Astrocyte of the hippocampus (primary cell): ENCODE data around the gene MBIP.

Source experiments
- DNase-seq: peaks from one replicate; pipeline ENCODE4 v3.0.0; 2011; ENCODE audit warnings: low read depth, low spot score

The MBIP gene

DNA sequence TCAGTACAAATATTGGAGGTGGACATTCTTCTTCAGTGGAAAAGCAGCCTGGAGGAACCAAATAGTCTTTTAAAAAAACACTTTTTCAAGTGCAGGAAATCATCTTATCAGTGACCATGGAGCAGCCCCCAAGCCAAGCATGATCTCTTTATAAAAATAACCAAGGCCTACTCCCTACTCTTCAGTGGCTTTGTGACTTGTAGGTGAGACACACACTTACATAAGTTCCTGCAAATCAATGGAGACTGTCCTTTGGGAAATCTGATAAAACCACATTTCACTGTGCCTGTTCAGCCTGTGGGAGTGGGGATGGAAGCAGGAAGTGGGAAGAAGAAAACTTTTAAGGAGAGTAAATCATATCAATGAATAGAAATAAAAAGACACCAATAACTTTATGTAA lies 56.3 kb downstream of the MBIP start:
- no peak for DNase-seq

- DNase-seq = no peak
These were observed 59.3 kb downstream of the MBIP start for GRCh38 chr14:36260970-36261640.

DNA sequence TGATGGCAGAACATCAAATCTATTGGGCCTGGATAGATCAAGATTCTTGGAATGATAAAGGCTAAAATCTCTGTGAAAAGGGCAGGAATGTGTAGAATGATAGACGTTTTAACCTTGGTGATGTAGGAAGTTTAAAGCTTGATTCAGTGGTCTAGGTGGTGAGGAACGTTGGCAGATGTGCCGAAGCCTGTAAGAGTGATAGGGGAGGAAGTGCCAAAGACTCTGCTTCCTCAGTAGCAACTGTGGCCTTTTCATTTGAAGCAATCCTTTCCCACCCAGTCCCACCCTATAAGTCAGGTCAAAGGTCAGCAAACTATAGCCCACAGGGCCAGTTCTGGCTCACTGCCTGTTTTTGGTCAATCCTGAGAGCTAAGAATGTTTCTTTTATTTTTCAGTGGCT lies 62.2 kb downstream of the MBIP start:
- no peak for DNase-seq

DNA sequence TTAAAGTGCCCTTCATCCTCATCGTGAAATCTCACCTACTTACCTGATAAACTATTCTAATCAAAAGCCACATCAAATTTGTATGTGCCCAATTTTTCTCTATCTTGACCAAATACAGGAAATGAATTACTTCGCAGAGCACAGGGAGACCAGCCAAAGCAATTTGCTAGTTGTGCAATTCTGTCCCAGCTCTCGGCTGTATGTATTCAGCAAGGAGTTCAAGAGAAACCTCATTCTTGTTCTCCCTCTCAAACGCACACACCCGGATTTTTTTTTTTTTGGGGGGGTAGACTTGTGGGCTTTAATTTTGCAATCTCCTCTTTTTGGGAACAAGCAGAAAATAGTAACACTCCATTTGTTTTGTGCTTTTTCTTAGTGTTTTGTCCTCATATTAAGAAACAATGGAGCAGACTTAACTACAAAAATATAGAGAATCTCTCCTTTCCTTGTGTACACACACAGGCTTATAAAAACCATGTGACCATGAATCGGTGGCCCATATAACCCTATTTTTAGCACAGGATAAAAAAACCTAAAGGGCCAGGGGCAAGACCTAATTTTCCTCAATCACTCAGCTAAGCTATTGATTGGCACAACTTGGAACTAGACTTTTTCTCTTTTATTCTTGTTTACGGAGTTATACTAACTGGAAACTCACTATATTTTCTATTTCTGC lies 64.2 kb downstream of the MBIP start:
- DNase-seq = no peak

DNA sequence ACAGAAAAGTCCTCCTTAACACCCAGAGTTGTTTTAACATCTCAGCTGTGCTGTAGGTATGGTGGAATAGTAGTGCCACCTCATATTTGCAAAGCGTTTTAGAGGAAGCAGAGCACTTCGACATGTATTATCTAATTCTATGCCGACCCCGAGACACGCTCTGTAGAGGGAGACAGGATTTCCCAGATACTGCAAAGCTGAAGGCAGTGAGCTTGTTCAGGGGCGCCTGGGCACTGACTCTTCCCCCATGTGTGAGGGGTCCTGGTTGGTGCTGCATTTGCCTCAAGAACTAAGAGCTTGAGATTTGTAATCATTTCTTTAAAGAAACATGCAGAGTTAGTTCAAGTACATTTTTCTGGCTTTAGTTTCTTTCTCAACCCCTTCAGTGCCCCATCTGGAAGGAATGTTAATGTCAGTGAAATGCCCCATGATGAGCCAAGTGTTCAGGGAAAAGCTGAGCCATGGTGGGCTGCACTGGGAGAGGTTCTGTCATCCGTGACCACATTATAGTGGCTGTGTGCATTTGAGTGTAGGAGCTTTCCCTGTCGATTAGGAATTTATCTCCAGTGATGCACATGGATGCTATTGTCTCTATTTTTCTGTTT lies 66.3 kb downstream of the MBIP start:
- peak; percentile 43 for DNase-seq
